Endothelial cell of umbilical vein (primary cell): ENCODE results near the gene LRRN1. TPM values are rescaled to one million over a fixed set of nuclear protein-coding genes. Genes with fewer than 3 reads are reported as not detected.

Source experiments
- BruUV-seq: library from RNA; stranded (reverse); fragments of 400-500 nt; replicated peaks from 2 replicates; lab custom pipeline; 2021; lab: Mats Ljungman, UMichigan
- CTCF ChIA-PET: fragments of 300-600, 350-600 bp; sonication (Branson Sonifier 250); formaldehyde crosslinking; loops from one replicate; lab custom pipeline; 2021; ENCODE audit warnings: antibody characterized with exemption, inconsistent platforms; lab: Charles Lee
- POLR2A ChIA-PET: fragments of 300-600, 350-600 bp; sonication (Branson Sonifier 250); formaldehyde crosslinking; loops from one replicate; lab custom pipeline; 2021; ENCODE audit warnings: antibody characterized with exemption, inconsistent platforms; lab: Charles Lee
- DNase-seq: peaks from one replicate; pipeline ENCODE4 v3.0.0-alpha.2; 2011; ENCODE audit warnings: low read depth, low spot score
- FAIRE-seq: peaks from 2 replicates; lab custom pipeline; 2011; peaks lifted over from hg19 to GRCh38; lab: Jason Lieb, UNC
- H2AFZ ChIP-seq: 2 replicates; pipeline ENCODE4 v1.6.0; 2012; ENCODE audit warnings: low read depth, low read length, control low read depth, inconsistent platforms
- H3K27ac ChIP-seq: 2 replicates; pipeline ENCODE4 v1.5.1; 2011; ENCODE audit warnings: low read depth, mild to moderate bottlenecking, control low read depth, low read length, moderate library complexity; ENCODE audit not compliant: insufficient read depth
- H3K27me3 ChIP-seq, 2 experiments: 2 replicates each; pipeline versions ENCODE4 v1.6.0 to v1.6.1; 2011; ENCODE audit warnings: low read length in 2 of 2, mixed read lengths in 1 of 2; ENCODE audit not compliant: control insufficient read depth in 2 of 2, insufficient read depth in 2 of 2
- H3K36me3 ChIP-seq, 2 experiments: 2 replicates in 1 of 2; 3 replicates in 1 of 2; pipeline ENCODE4 v1.5.1; 2011; ENCODE audit warnings: low read length in 2 of 2, mild to moderate bottlenecking in 1 of 2, moderate library complexity in 1 of 2; ENCODE audit not compliant: control insufficient read depth in 2 of 2, insufficient read depth in 2 of 2; ENCODE audit errors: extremely low read depth in 1 of 2
- H3K4me1 ChIP-seq: 3 replicates; pipeline ENCODE4 v1.5.1; 2011; ENCODE audit warnings: mild to moderate bottlenecking, low read length; ENCODE audit not compliant: control insufficient read depth, insufficient read depth; ENCODE audit errors: extremely low read depth
- H3K4me2 ChIP-seq: 2 replicates; pipeline ENCODE4 v1.6.1; 2011; ENCODE audit warnings: low read length, control low read depth, mixed read lengths; ENCODE audit not compliant: insufficient read depth
- H3K4me3 ChIP-seq, 3 experiments: fragments of 200-600 bp in 1 of 3; sonication (generic), shearing (Covaris generic) in 1 of 3; replicated peaks in 1 of 3; 2 replicates each; pipeline ENCODE4 v1.5.1; 2011 to 2016; ENCODE audit warnings: control low read depth in 3 of 3, low read length in 3 of 3, mild to moderate bottlenecking in 2 of 3, inconsistent platforms in 1 of 3, low read depth in 1 of 3, moderate library complexity in 1 of 3; ENCODE audit not compliant: insufficient read depth in 1 of 3
- H3K79me2 ChIP-seq: 2 replicates; pipeline ENCODE4 v1.6.0; 2012; ENCODE audit warnings: low read length, inconsistent platforms; ENCODE audit not compliant: control insufficient read depth, insufficient read depth
- H3K9ac ChIP-seq: replicated peaks from 2 replicates; pipeline ENCODE3; 2011; ENCODE audit warnings: low read length, control low read depth; ENCODE audit not compliant: insufficient read depth; ENCODE audit errors: extremely low read depth
- H3K9me1 ChIP-seq: replicated peaks from 3 replicates; pipeline ENCODE4 v1.6.0; 2011; ENCODE audit warnings: mild to moderate bottlenecking, low read length; ENCODE audit not compliant: control insufficient read depth, insufficient read depth; ENCODE audit errors: extremely low read depth
- H3K9me3 ChIP-seq: replicated peaks from 2 replicates; pipeline ENCODE4 v1.5.1; 2012; ENCODE audit warnings: low read length, inconsistent platforms; ENCODE audit not compliant: control insufficient read depth, insufficient read depth
- H4K20me1 ChIP-seq: replicated peaks from 2 replicates; pipeline ENCODE3; 2011; ENCODE audit warnings: mild to moderate bottlenecking, low read length; ENCODE audit not compliant: control insufficient read depth, insufficient read depth; ENCODE audit errors: extremely low read depth
- EZH2 ChIP-seq: IDR thresholded peaks from 2 replicates; pipeline ENCODE4 v1.6.1; 2012; ENCODE audit warnings: borderline replicate concordance, low read depth, mild to moderate bottlenecking, moderate library complexity, low read length, inconsistent platforms; ENCODE audit not compliant: severe bottlenecking
- FOS ChIP-seq: IDR thresholded peaks from 2 replicates; pipeline ENCODE4 v1.6.1; 2011; ENCODE audit warnings: mild to moderate bottlenecking, low read length, moderate library complexity, borderline replicate concordance; ENCODE audit not compliant: insufficient read depth
- GATA2 ChIP-seq: IDR thresholded peaks from 2 replicates; pipeline ENCODE4 v1.7.0; 2011; ENCODE audit warnings: low read depth, mild to moderate bottlenecking, moderate library complexity, mixed read lengths, low read length; ENCODE audit not compliant: insufficient read length, insufficient read depth
- JUN ChIP-seq: IDR thresholded peaks from 2 replicates; pipeline ENCODE4 v1.6.1; 2011; ENCODE audit warnings: borderline replicate concordance, low read depth; ENCODE audit not compliant: insufficient read length, insufficient read depth
- MYC ChIP-seq: IDR thresholded peaks from one replicate; pipeline ENCODE4 v1.6.1; 2011; ENCODE audit warnings: mild to moderate bottlenecking, low read depth, low read length
- POLR2A ChIP-seq: IDR thresholded peaks from 2 replicates; pipeline ENCODE4 v1.6.1; 2012; ENCODE audit warnings: low read depth, mild to moderate bottlenecking, control low read depth, low read length
- POLR2AphosphoS5 ChIP-seq: IDR thresholded peaks from 2 replicates; pipeline ENCODE4 v1.6.1; 2012; ENCODE audit warnings: low read depth, mild to moderate bottlenecking, control low read depth, low read length, moderate library complexity; ENCODE audit not compliant: insufficient read depth
- dilution Hi-C: fragments of 300-500 bp; cut with MboI; formaldehyde crosslinking; loops from one replicate; pipeline ENCODE4 v1.15.0; 2019; ENCODE audit warnings: low sequenced_read_pairs; ENCODE audit not compliant: extremely low pct_ligation_motif_present
- intact Hi-C: fragments of 100-400 bp; cut with micrococcal nuclease; formaldehyde crosslinking; loops from one replicate; pipeline ENCODE4 v1.10.0; 2022
- polyA plus RNA-seq, 4 experiments: library from polyadenylated mRNA; depleted of rRNA in 3 of 4; stranded (reverse) in 3 of 4; unstranded in 1 of 4; fragments of >200 nt; gene quantifications; 2 replicates each; pipeline versions ENCODE4 v1.2.1 to v1.2.3, GENCODE V29; 2011 to 2012; ENCODE audit warnings: missing spikeins in 1 of 4
- total RNA-seq: library from RNA; stranded (reverse); gene quantifications from 2 replicates; pipeline ENCODE4 v1.2.3, GENCODE V29; 2021
- TF ChIP-seq, protein P1 (sequence below), 2 donors: IDR thresholded peaks; 1 replicate in 1 of 2; 2 replicates in 1 of 2; pipeline ENCODE4 v1.5.1; 2011; ENCODE audit warnings: low read length in 2 of 2, mild to moderate bottlenecking in 2 of 2, moderate library complexity in 2 of 2, control low read depth in 1 of 2, inconsistent platforms in 1 of 2, low read depth in 1 of 2; ENCODE audit not compliant: insufficient read depth in 1 of 2; ENCODE audit errors: extremely low read depth in 1 of 2
- TF ChIP-seq, protein P2 (sequence below): IDR thresholded peaks from 2 replicates; pipeline ENCODE4 v1.6.1; 2011; ENCODE audit not compliant: insufficient read depth, insufficient read length

LRRN1 gene
- total and polyA plus RNA-seq, 2 donors (not counting 3 experiments of a cell fraction or from before 2014, with no cell fraction given), result 0.04 TPM; not detected in 1

DNA sequence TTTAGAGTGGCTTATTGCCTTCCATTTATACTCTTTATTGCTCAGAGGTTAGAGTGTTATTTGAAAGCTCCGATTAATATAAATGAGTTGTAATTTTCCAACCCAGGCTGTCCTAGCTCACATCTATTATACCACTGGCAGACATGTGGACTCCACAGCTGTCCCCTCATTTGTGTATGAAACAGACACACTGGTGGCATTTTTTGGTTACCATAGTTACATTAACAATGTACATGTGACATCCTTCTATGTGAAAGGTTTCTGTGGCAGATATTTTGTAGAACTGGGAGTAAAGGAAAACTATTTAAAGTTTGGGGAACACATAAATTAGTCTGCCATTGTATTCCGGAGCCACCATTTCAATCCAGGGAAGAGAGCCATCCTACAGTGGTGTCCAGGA is 5.3 kb downstream of the LRRN1 start:
- Histone ChIP-seq H3K27ac (no peak overlapping the region), H3K4me2 (no peak overlapping the region), H3K27me3 (peaks cover 5 to 16% of the 10 kb centered on the region in 2 experiments), H3K9me1 (no peaks in the 10 kb centered on the region), H3K9ac (no peak overlapping the region), H3K36me3 (no peaks in the 10 kb centered on the region), H3K4me3 (no peak overlapping the region), H3K9me3 (no peaks in the 10 kb centered on the region), H2AFZ (no peak overlapping the region), H3K79me2 (no peaks in the 10 kb centered on the region), H4K20me1 (no peaks in the 10 kb centered on the region), H3K4me1 (no peaks in the 10 kb centered on the region)
- DNase-seq, result no peak
- no peak for FAIRE-seq
- TF ChIP-seq GATA2, result no peak
- TF ChIP-seq MYC, result no peak
- TF ChIP-seq POLR2A, result no peak
- no peak for TF ChIP-seq JUN
- TF ChIP-seq, protein P1, sequence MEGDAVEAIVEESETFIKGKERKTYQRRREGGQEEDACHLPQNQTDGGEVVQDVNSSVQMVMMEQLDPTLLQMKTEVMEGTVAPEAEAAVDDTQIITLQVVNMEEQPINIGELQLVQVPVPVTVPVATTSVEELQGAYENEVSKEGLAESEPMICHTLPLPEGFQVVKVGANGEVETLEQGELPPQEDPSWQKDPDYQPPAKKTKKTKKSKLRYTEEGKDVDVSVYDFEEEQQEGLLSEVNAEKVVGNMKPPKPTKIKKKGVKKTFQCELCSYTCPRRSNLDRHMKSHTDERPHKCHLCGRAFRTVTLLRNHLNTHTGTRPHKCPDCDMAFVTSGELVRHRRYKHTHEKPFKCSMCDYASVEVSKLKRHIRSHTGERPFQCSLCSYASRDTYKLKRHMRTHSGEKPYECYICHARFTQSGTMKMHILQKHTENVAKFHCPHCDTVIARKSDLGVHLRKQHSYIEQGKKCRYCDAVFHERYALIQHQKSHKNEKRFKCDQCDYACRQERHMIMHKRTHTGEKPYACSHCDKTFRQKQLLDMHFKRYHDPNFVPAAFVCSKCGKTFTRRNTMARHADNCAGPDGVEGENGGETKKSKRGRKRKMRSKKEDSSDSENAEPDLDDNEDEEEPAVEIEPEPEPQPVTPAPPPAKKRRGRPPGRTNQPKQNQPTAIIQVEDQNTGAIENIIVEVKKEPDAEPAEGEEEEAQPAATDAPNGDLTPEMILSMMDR (IDR thresholded peaks at IDR 0.05; ENCODE audit: extremely low read depth in 1 of 2, insufficient read depth in 1 of 2, low read depth in 1 of 2, low read length in 2 of 2), result no peak
- TF ChIP-seq POLR2AphosphoS5, result no peak
- no peak for TF ChIP-seq FOS
- no peak for TF ChIP-seq EZH2
- TF ChIP-seq, protein P2, sequence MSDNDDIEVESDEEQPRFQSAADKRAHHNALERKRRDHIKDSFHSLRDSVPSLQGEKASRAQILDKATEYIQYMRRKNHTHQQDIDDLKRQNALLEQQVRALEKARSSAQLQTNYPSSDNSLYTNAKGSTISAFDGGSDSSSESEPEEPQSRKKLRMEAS, result no peak
- dilution Hi-C loops, result no loop called here
- intact Hi-C loops, result no loop called here
- ChIA-PET POLR2A (no interaction called here), CTCF (no interaction called here)
- no TSS peak for BruUV-seq
